ENCODE results near the gene TSPAN4. TPM values are rescaled to one million over a fixed set of nuclear protein-coding genes. Genes with fewer than 3 reads are reported as not detected.
A peak's percentile ranks its signal among the peaks of the same experiment; 100 is the strongest.

TSPAN4 gene, protein sequence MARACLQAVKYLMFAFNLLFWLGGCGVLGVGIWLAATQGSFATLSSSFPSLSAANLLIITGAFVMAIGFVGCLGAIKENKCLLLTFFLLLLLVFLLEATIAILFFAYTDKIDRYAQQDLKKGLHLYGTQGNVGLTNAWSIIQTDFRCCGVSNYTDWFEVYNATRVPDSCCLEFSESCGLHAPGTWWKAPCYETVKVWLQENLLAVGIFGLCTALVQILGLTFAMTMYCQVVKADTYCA
- 56.7 and 63.9 TPM in 2 replicates for total RNA-seq
- polyA plus RNA-seq (2012), result 141 TPM

DNA sequence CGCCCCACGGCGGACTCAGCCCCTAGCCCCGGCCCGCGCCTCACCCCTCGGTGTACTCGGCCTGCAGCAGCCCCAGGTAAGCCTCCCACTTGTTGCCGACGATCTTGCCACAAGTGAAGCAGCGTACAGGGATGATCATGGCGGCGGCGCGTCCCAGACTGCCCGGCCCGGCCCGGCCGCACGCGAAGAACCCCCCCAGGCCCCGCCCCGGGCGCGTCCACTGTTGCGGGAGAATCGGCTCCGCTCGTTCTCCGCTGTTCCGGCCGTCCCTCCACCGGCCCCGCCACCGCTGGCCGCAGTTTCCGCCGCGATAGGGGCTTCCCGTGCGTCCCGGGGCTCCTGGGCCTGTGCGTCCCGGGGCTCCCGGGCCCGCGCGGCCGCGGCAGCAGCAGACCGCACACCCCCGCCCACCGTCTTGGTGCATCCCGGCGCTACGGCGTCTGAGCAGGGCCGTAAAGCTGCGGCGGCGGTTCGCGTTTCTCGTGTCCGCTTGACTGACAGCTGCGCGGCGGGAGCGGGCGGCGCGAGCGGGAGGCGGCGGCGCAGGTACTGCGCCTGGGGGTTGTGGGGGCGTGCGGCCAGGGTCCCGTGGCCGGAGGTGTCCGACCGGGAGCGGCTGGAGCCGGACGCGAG lies at the start of gene TSPAN4, which contains the start of gene POLR2L:
Gene TSPAN4 (plus strand): TSS at position 483 of the 633 bp plus-strand sequence. CDS start 7,453 bp downstream, outside the sequence.
Gene POLR2L (minus strand): TSS at position 160 of the 633 bp plus-strand sequence. CDS start 21 bp downstream, at position 139.
- DNase-seq (ENCODE audit: low read depth), result peak; percentile 89

DNA sequence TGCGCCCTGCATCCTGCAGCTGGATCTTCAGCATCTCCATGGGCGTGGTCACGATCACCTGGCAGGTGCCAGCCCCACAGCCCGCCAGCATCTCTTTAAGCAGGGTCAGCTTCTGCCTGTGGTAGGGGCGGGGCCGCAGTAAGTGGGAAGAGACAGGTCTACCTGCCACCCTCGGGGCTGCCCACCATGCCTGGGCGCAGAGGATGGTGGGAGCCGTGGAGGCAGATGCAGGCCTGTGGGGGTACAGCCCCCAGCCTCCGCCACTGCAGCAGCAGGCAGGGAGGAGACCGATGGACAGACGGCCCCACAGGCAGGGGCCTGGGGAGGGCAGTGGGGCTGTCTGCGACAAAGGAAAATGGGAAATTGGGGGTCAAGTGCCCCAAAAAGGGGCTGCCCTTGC lies 49.8 kb upstream of the TSPAN4 start:
- no peak for DNase-seq (ENCODE audit: low read depth)

DNA sequence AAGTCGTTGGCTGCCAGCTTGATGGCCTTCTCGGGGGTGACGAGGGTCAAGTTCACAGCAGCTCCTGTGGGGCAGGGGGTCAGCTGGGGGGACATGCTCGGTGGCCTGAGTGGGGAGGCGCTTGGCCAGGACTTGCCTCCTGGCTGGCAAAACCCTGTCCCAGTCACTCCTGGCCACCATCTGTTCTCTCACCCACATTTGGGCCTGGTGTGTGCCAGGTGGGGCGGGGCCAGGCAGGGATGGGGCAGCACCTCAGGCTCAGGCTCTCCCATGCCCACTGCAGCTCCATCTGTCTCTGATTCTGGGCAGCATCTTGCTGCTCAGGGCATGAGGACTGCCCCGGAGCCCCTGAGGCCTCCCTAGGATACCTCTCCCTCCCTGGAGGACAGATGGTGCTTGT lies 49.1 kb upstream of the TSPAN4 start:
- DNase-seq (ENCODE audit: low read depth), result peak; percentile 49

- peak; percentile 50 for DNase-seq (ENCODE audit: low read depth)
Observed at GRCh38 chr11:794013-794765, 48.5 kb upstream of the TSPAN4 start.

- no peak for DNase-seq (ENCODE audit: low read depth)
Observed at GRCh38 chr11:794766-795633, 47.7 kb upstream of the TSPAN4 start.

GRCh38 chr11:795634-796564 lies 46.8 kb upstream of the TSPAN4 start:
- peak; percentile 74 for DNase-seq (ENCODE audit: low read depth)

DNA sequence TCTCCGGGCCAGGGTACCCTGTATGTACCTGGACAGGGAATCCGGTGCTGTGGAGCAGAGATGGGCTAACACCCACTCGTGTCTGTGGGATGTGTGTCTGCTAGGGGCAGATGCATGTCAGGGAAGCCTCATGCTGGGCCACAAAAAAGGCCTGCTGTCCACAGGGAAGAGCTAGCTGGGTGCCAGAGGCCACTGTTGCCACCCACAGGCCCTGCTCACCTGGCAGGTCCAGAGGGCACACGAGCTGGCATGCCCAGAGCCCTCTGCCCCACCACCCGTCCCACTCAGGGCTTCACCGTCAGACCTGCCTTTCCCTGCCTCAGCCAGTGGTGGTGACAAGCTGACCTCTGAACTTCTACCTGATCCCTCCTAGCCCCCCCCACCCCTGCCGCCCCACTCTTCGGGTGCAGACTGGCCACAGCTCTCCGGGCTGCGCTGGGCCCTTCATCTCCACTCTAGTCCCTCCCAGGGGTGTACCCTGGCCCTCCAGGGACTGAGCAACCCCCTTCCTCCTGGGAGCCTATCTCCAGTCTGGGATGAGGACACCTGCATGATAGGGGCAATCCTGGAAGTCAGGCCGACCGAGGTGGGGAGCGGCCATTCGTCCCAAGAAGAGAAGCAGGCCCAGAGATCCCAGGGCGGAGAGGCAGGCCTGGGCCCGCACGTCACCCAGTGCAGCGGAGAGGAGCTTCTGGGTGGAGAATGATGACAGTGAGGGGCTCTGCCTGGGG lies 45.9 kb upstream of the TSPAN4 start:
- DNase-seq (ENCODE audit: low read depth), result no peak

DNA sequence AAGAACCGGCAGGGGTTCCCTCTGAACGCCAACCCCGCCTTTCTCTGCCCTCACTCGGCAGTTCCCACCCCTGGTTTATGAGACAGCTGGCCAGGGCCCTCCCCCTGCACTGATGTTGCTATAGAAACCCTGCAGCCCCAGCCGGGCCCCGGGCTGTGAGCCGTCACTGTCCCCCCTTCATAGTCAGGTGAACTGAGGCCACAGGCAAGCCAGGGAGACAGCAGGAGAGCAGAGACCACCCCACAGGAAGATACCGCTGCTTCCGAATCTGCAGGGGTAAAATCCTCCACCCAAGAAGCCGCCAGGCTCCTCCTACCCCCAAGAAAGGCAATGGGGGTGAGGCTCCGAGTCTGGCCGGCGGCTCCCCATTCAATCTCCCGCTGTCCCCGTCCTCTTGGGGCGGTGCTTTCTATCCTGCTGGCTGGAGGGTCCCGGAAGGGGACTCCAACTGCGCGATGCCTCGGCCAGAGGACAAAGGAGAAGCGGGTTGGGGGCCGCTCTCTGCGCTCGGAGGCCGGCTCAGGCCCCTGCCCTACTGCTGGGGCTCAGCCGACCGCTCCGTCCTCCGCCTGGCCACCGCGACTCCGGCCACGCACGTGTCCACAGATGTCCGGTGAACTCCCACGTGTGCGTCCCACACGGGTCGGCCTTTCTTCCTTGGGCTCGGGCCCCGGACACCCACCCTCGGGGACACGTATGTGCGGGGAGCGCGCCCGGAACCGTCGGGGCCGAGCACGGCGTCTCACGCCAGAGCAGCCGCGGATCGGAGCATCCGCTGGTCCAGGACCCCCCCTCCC lies 45.2 kb upstream of the TSPAN4 start:
- DNase-seq (ENCODE audit: low read depth), result peak; percentile 89

DNA sequence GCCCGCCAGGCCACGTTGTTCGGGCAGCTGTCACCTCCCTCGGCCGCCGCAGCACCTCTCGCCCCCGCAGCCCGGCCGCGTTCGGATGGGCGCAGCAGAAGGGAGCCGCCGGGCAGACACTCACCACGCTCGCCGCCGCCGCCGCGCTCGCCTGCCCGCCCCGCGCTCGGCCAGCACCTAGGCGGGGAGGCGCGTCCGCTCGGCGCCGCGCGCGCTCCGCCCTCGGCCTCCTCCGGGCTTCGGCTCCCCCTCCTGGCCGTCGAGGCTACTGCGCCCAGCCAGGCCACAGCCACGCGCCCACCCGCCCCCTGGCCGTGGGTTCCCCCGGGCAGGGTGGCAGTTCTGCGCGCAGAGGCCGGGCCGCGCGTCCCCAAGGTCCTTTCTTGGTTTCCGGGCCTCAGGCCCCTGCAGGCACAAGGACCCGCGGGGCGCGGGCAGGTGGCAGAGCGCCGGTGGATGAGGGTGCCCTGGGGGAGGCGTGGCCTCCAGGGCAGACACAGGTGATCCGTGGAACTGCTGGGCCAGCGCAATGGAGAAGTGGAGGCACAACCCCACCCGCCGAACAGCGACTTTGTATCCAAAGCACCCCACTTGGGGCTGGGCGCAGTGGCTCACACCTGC lies 44.4 kb upstream of the TSPAN4 start, which contains the start of gene SLC25A22:
Gene SLC25A22 (minus strand): TSS at position 189 of the 621 bp plus-strand sequence. CDS start 3,275 bp downstream, outside the sequence.
- DNase-seq (ENCODE audit: low read depth), result peak; percentile 76

- no peak for DNase-seq (ENCODE audit: low read depth)
Observed at GRCh38 chr11:799641-800316, 42.9 kb upstream of the TSPAN4 start.

- no peak for DNase-seq (ENCODE audit: low read depth)
Observed at GRCh38 chr11:800473-800872, 42.2 kb upstream of the TSPAN4 start.

DNA sequence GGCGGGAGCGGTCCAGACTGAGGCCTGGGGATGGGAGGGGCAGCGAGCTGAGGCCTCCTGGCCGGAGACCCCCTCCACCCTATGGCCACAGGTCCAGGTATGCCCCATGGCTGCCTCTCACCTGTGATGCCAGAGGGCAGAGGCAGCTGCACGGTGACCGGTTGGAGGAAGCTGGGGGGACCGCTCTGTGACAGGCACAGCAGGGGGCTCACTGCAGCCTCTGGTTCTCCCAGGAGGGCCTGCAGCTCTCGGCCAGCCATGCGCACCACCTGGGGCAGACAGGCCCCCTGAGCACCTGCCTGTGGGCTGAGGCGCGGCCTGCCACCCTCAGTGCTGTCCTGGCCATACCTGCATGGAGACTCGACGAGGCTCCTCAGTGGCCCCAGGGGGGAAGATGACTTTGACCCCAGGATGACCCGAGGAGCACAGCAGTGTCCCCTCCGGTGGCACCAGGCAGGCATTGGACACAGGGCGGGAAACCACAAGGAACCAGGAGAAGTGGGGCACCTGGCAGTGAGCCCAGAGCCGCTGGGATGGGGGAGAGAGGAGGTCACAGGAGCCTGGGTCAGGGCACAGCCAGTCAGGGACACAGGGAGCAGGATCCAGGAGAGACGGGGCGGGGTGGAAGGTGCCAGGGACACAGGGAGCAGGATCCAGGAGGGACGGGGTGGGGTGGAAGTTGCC lies 41.4 kb upstream of the TSPAN4 start:
- DNase-seq (ENCODE audit: low read depth), result no peak

- DNase-seq (ENCODE audit: low read depth), result no peak
Observed at GRCh38 chr11:802018-802617, 40.5 kb upstream of the TSPAN4 start.

GRCh38 chr11:802693-803466 lies 39.8 kb upstream of the TSPAN4 start:
- DNase-seq (ENCODE audit: low read depth), result no peak

- no peak for DNase-seq (ENCODE audit: low read depth)
Observed at GRCh38 chr11:803467-803742, 39.2 kb upstream of the TSPAN4 start.
